Stomach (tissue), 4 donors: ENCODE measurements around the gene CAVIN2.

Source experiments
- CTCF ChIP-seq, 7 experiments: fragments of 450-650 bp in 4 of 7; fragments of 200-600 bp in 3 of 7; sonication (generic) in 3 of 7; IDR thresholded peaks; one replicate each; pipeline ENCODE4 v1.5.1; 2016 to 2019; ENCODE audit warnings: antibody characterized with exemption in 7 of 7, control low read depth in 2 of 7, mild to moderate bottlenecking in 1 of 7
- POLR2AphosphoS5 ChIP-seq, 3 donors: sonication (generic); formaldehyde crosslinking; IDR thresholded peaks; one replicate each; pipeline ENCODE4 v1.6.1; 2016; ENCODE audit warnings: antibody characterized with exemption in 3 of 3

DNA sequence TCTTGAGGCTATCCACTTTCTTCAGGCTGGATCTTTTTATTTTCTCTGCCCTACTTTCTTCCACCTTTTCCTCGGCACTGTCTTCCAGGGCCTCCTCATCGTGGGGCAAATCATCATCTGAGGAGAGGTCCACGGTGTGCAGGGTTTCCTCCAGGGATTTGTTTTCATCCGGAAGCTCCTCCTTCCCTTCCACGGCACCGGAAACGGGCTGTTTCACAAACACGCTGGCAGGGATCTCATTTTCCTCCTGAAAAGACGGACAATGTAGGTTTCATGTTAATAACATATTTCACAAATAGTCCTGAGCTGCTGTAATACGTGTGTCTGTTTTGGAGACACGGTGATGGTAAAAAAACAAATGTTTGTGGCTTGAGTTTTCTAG lies 10.4 kb downstream of the CAVIN2 start:
- TF ChIP-seq CTCF (IDR thresholded peaks at IDR 0.05) = no peak
- no peak for TF ChIP-seq POLR2AphosphoS5 (IDR thresholded peaks at IDR 0.05)
